Osteoblast (primary cell): ENCODE results near the gene MIX23. TPM values are rescaled to one million over a fixed set of nuclear protein-coding genes. Genes with fewer than 3 reads are reported as not detected.

Source experiments
- DNase-seq: peaks from one replicate; pipeline ENCODE4 v3.0.0; 2011; ENCODE audit warnings: low spot score, mixed read lengths; ENCODE audit not compliant: insufficient read length; ENCODE audit errors: missing footprints
- H2AFZ ChIP-seq: 2 replicates; pipeline ENCODE4 v1.6.0; 2011; ENCODE audit warnings: mild to moderate bottlenecking, low read length
- H3K27ac ChIP-seq: 2 replicates; pipeline ENCODE4 v1.5.1; 2011; ENCODE audit warnings: mild to moderate bottlenecking, low read depth, low read length, moderate library complexity
- H3K27me3 ChIP-seq: 2 replicates; pipeline ENCODE4 v1.6.0; 2012; ENCODE audit warnings: mild to moderate bottlenecking, control low read depth, inconsistent platforms, low read length, moderate library complexity; ENCODE audit not compliant: insufficient read depth
- H3K36me3 ChIP-seq: 2 replicates; pipeline ENCODE4 v1.5.1; 2011; ENCODE audit warnings: mild to moderate bottlenecking, low read length, control low read depth, moderate library complexity; ENCODE audit not compliant: insufficient read depth
- H3K4me1 ChIP-seq: 2 replicates; pipeline ENCODE4 v1.5.1; 2011; ENCODE audit warnings: mild to moderate bottlenecking, low read length, control low read depth, moderate library complexity; ENCODE audit not compliant: insufficient read depth
- H3K4me2 ChIP-seq: 2 replicates; pipeline ENCODE4 v1.6.0; 2011; ENCODE audit warnings: mild to moderate bottlenecking, low read length; ENCODE audit not compliant: insufficient read depth
- H3K4me3 ChIP-seq: fragments of 200-600 bp; sonication (generic); 3 replicates; pipeline ENCODE4 v1.5.1; 2012; ENCODE audit warnings: mild to moderate bottlenecking, low read length, inconsistent platforms; ENCODE audit not compliant: insufficient read depth
- H3K79me2 ChIP-seq: 2 replicates; pipeline ENCODE4 v1.6.0; 2012; ENCODE audit warnings: mild to moderate bottlenecking, low read length, control low read depth, inconsistent platforms; ENCODE audit not compliant: insufficient read depth
- H3K9me3 ChIP-seq: 2 replicates; pipeline ENCODE4 v1.5.1; 2011; ENCODE audit warnings: low read depth, low read length, control low read depth
- H4K20me1 ChIP-seq: 2 replicates; pipeline ENCODE4 v1.6.0; 2012; ENCODE audit warnings: mild to moderate bottlenecking, low read length, control low read depth; ENCODE audit not compliant: insufficient read depth
- CTCF ChIP-seq: IDR thresholded peaks from 2 replicates; pipeline ENCODE4 v1.5.1; 2011; ENCODE audit warnings: mild to moderate bottlenecking, low read depth, low read length, moderate library complexity; ENCODE audit errors: extremely low read depth
- total RNA-seq: library from RNA; depleted of rRNA; stranded (reverse); fragments of >200 nt; gene quantifications from 2 replicates; pipeline ENCODE4 v1.2.3, GENCODE V29; 2012

The MIX23 gene
- total RNA-seq, 1 donor: 17.0 TPM

GRCh38 chr3:122394173-122394572 lies 11.1 kb upstream of the MIX23 start:
- Histone ChIP-seq H2AFZ (peak overlapping the region; percentile 37), H4K20me1 (no peaks in the 10 kb centered on the region), H3K4me1 (peaks cover 3% of the 10 kb centered on the region), H3K36me3 (no peaks in the 10 kb centered on the region), H3K27ac (no peak overlapping the region), H3K4me2 (no peak overlapping the region), H3K4me3 (no peak overlapping the region), H3K79me2 (no peaks in the 10 kb centered on the region), H3K27me3 (no peaks in the 10 kb centered on the region), H3K9me3 (no peaks in the 10 kb centered on the region)
- no peak for TF ChIP-seq CTCF
- no peak for DNase-seq

GRCh38 chr3:122392868-122393844 lies 10.1 kb upstream of the MIX23 start:
- Histone ChIP-seq H3K4me1 (peaks cover 3% of the 10 kb centered on the region), H4K20me1 (no peaks in the 10 kb centered on the region), H3K4me3 (no peak overlapping the region), H2AFZ (no peak overlapping the region), H3K4me2 (no peak overlapping the region), H3K9me3 (no peaks in the 10 kb centered on the region), H3K36me3 (no peaks in the 10 kb centered on the region), H3K27me3 (no peaks in the 10 kb centered on the region), H3K27ac (no peak overlapping the region), H3K79me2 (no peaks in the 10 kb centered on the region)
- DNase-seq: peak; percentile 60
- TF ChIP-seq CTCF: peak; percentile 78

- no peak for DNase-seq
- H2AFZ ChIP-seq: no peak overlapping the region
- TF ChIP-seq CTCF: no peak
- H4K20me1 ChIP-seq: no peaks in the 10 kb centered on the region
- H3K4me1 ChIP-seq: peaks cover 3% of the 10 kb centered on the region
- H3K27me3 ChIP-seq: no peaks in the 10 kb centered on the region
- no peak overlapping the region for H3K4me2 ChIP-seq
- no peaks in the 10 kb centered on the region for H3K9me3 ChIP-seq
- no peaks in the 10 kb centered on the region for H3K79me2 ChIP-seq
- no peak overlapping the region for H3K27ac ChIP-seq
- H3K36me3 ChIP-seq: no peaks in the 10 kb centered on the region
- H3K4me3 ChIP-seq: no peak overlapping the region
Observed at GRCh38 chr3:122391681-122392446, 8.8 kb upstream of the MIX23 start.

- no peak overlapping the region for H3K4me3 ChIP-seq
- peaks cover 3% of the 10 kb centered on the region for H3K4me1 ChIP-seq
- DNase-seq: no peak
- no peaks in the 10 kb centered on the region for H3K9me3 ChIP-seq
- TF ChIP-seq CTCF: no peak
- H3K36me3 ChIP-seq: no peaks in the 10 kb centered on the region
- no peak overlapping the region for H2AFZ ChIP-seq
- H3K4me2 ChIP-seq: no peak overlapping the region
- no peaks in the 10 kb centered on the region for H4K20me1 ChIP-seq
- no peaks in the 10 kb centered on the region for H3K27me3 ChIP-seq
- no peaks in the 10 kb centered on the region for H3K79me2 ChIP-seq
- H3K27ac ChIP-seq: no peak overlapping the region
Observed at GRCh38 chr3:122390665-122391064, 7.6 kb upstream of the MIX23 start.
